ENCODE results near the gene LRCH4. TPM values are rescaled to one million over a fixed set of nuclear protein-coding genes. Genes with fewer than 3 reads are reported as not detected.
A peak's percentile ranks its signal among the peaks of the same experiment; 100 is the strongest.
"Not testable (repeated sequence)": the region's sequence is repeated elsewhere in the genome, so short reads cannot be mapped to it uniquely, and the experiment has no call there.

Gene LRCH4
- total RNA-seq, 2 donors from 2014 or later = 59.0 to 65.4 TPM

- H3K4me1 ChIP-seq = no peaks in the 10 kb centered on the region
- H3K9ac ChIP-seq (ENCODE audit: low read depth in 2 of 2, low read length in 2 of 2) = no peak overlapping the region
- DNase-seq = no peak
- H3K9me3 ChIP-seq = no peaks in the 10 kb centered on the region
- intact Hi-C loops (cut with DNase I) = no loop called here
- H3K27me3 ChIP-seq = no peaks in the 10 kb centered on the region
- H3K4me3 ChIP-seq = no peak overlapping the region
- no peaks in the 10 kb centered on the region for H3K36me3 ChIP-seq
- TF ChIP-seq CTCF (IDR thresholded peaks at IDR 0.05) = no peak
- H3K27ac ChIP-seq = peak overlapping the region; percentile 40
Observed at GRCh38 chr7:100532165-100533022, 53.5 kb downstream of the LRCH4 start.

GRCh38 chr7:100528108-100528866, 57.6 kb downstream of the LRCH4 start:
- H3K4me3 ChIP-seq; H3K9me3 ChIP-seq; H3K27ac ChIP-seq; intact Hi-C loops (cut with DNase I); DNase-seq; H3K27me3 ChIP-seq; H3K36me3 ChIP-seq; H3K4me1 ChIP-seq; H3K9ac ChIP-seq (ENCODE audit: low read depth in 2 of 2, low read length in 2 of 2): not testable (repeated sequence)

Other genes starting within 250 kb of the LRCH4 start
- gene PILRB, start 228.0 kb downstream of the LRCH4 start, total RNA-seq = 10 to 100 TPM; 18.2 to 57.9 TPM
- gene PILRA, start 212.6 kb downstream of the LRCH4 start, total RNA-seq = 1 to 10 TPM; 1.2 to 3.1 TPM
- 1 to 10 TPM; 1.1 to 1.3 TPM for gene ZCWPW1, start 157.4 kb downstream of the LRCH4 start, total RNA-seq
- 10 to 100 TPM; 27.2 to 39.1 TPM for gene MEPCE, start 156.3 kb downstream of the LRCH4 start, total RNA-seq
- 10 to 100 TPM; 38.8 to 50.5 TPM for gene PPP1R35, start 149.6 kb downstream of the LRCH4 start, total RNA-seq
- gene SPACDR, start 121.9 kb downstream of the LRCH4 start, total RNA-seq = under 1 TPM; 0.54 to 0.74 TPM
- 10 to 100 TPM; 56.1 to 56.3 TPM for gene TSC22D4, start 106.9 kb downstream of the LRCH4 start, total RNA-seq
- gene NYAP1, start 102.2 kb downstream of the LRCH4 start, total RNA-seq = under 1 TPM; 0.44 to 0.69 TPM
- gene AGFG2, start 46.9 kb downstream of the LRCH4 start, total RNA-seq = 10 to 100 TPM; 81.3 to 97.4 TPM
- 1 to 10 TPM in 1 of 2 donors, under 1 TPM in 1; 0.69 to 5.5 TPM for gene SAP25, start 12.2 kb downstream of the LRCH4 start, total RNA-seq
- 1 to 10 TPM in 1 of 2 donors, under 1 TPM in 1; 0.21 to 1.8 TPM for gene FBXO24, start 199 bp upstream of the LRCH4 start, total RNA-seq
- gene PCOLCE, start 16.2 kb upstream of the LRCH4 start, total RNA-seq = 10 to 100 TPM; 14.7 to 23.1 TPM
- 10 to 100 TPM; 15.1 to 16.9 TPM for gene MOSPD3, start 26.4 kb upstream of the LRCH4 start, total RNA-seq
- gene TFR2, start 55.4 kb upstream of the LRCH4 start, total RNA-seq = 1 to 10 TPM; 1.8 to 2.3 TPM
- under 1 TPM in 1 of 2 donors, not detected in 1; 0.29 TPM for gene ACTL6B, start 70.3 kb upstream of the LRCH4 start, total RNA-seq
- 100 to 1,000 TPM; 292 to 312 TPM for gene GNB2, start 87.6 kb upstream of the LRCH4 start, total RNA-seq
- 10 to 100 TPM; 20.9 to 33.4 TPM for gene GIGYF1, start 108.1 kb upstream of the LRCH4 start, total RNA-seq
- gene POP7, start 120.0 kb upstream of the LRCH4 start, total RNA-seq = 10 to 100 TPM; 28.8 to 43.4 TPM
- not detected for gene EPO, start 134.3 kb upstream of the LRCH4 start, total RNA-seq
- not detected for gene ZAN, start 147.5 kb upstream of the LRCH4 start, total RNA-seq
- 10 to 100 TPM; 43.1 to 75.9 TPM for gene EPHB4, start 241.4 kb upstream of the LRCH4 start, total RNA-seq